ENCODE results near the gene NEK10.

DNA sequence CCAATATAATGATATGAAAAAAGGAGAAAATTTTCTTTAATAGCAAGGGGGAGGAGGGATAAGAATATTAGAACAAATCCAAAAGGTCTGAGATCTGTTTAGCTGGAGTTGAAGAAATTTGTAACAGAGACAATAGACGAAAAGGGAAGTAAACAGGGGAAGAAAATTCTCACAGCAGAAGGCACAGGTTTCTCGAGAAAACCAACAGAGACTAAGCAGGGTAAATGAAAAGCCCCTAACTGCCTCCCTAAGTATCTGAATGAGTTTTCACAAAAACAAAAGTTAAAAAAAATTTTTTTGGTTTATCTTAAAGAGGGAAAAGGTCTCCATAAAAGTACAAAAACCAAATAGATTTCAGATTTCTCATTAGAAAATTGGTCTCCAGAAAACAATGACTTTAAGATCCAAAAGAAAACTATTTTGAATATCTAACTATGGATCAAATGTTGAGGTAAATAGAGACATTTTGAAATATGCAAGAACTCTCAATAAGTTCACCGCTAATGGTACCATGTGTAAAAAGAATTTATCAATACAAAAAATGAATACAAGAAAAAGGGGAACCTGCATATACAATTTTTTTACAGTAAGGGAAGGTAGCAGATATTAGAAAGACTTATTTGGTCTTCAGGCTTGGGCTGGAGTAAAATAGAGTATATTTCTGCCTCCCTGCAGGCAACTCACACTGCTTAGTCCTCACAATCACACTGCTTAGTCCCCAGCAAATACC, 23.9 kb upstream of the NEK10 start:
- TF ChIP-seq, protein P1, sequence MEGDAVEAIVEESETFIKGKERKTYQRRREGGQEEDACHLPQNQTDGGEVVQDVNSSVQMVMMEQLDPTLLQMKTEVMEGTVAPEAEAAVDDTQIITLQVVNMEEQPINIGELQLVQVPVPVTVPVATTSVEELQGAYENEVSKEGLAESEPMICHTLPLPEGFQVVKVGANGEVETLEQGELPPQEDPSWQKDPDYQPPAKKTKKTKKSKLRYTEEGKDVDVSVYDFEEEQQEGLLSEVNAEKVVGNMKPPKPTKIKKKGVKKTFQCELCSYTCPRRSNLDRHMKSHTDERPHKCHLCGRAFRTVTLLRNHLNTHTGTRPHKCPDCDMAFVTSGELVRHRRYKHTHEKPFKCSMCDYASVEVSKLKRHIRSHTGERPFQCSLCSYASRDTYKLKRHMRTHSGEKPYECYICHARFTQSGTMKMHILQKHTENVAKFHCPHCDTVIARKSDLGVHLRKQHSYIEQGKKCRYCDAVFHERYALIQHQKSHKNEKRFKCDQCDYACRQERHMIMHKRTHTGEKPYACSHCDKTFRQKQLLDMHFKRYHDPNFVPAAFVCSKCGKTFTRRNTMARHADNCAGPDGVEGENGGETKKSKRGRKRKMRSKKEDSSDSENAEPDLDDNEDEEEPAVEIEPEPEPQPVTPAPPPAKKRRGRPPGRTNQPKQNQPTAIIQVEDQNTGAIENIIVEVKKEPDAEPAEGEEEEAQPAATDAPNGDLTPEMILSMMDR (IDR thresholded peaks at IDR 0.05), result no peak
- TF ChIP-seq POLR2A (IDR thresholded peaks at IDR 0.05) (no peak), POLR2AphosphoS5 (IDR thresholded peaks at IDR 0.05; ENCODE audit: insufficient read depth in 1 of 2, low read depth in 1 of 2) (no peak)
